K562 (cell line): Measurements from ENCODE around the gene TANK. TPM values are rescaled to one million over a fixed set of nuclear protein-coding genes. Genes with fewer than 3 reads are reported as not detected.

Experiments
- ATAC-seq: fragments of 200-7000 bp; cut with Tn5 transposase; 3 replicates; pipeline ENCODE4 v1.9.1; 2020; ENCODE audit warnings: moderate library complexity
- BruUV-seq: library from RNA; stranded (reverse); fragments of 400-500 nt; replicated peaks from 2 replicates; lab custom pipeline; 2021; lab: Mats Ljungman, UMichigan
- CTCF ChIA-PET: fragments of 300-600 bp; formaldehyde crosslinking; extraction: SDS; loops from one replicate; lab custom pipeline; 2021; ENCODE audit warnings: low intra/inter-chr PET ratio; lab: Yijun Ruan, JAX
- POLR2A ChIA-PET: fragments of 300-600, 350-650 bp; sonication (Branson Sonifier 250); formaldehyde crosslinking; extraction: SDS; loops from one replicate; lab custom pipeline; 2021; ENCODE audit warnings: antibody characterized with exemption, inconsistent platforms; lab: Yijun Ruan, JAX
- DNase-seq, 4 experiments: peaks; one replicate each; pipeline versions ENCODE4 v3.0.0 to v3.0.0-alpha.2; 2011 to 2018; ENCODE audit warnings: low spot score in 3 of 4, mixed read lengths in 3 of 4; ENCODE audit errors: extremely low read depth in 1 of 4
- FAIRE-seq: peaks from 2 replicates; lab custom pipeline; 2011; peaks lifted over from hg19 to GRCh38; lab: Jason Lieb, UNC
- H2AFZ ChIP-seq: 2 replicates; pipeline ENCODE4 v1.6.0; 2011; ENCODE audit warnings: low read depth, low read length, control low read depth, inconsistent platforms
- H3K27ac ChIP-seq: fragments of 200-600 bp; 3 replicates; pipeline ENCODE4 v1.8.0; 2011; ENCODE audit warnings: low read depth, mild to moderate bottlenecking, control low read depth, inconsistent platforms, low read length, moderate library complexity, mixed read lengths; ENCODE audit errors: extremely low read depth
- H3K27me3 ChIP-seq, 2 experiments: fragments of 300-600 bp in 1 of 2; 2 replicates in 1 of 2; 3 replicates in 1 of 2; pipeline versions ENCODE4 v1.6.0 to v1.8.0; 2011; ENCODE audit warnings: inconsistent platforms in 2 of 2, low read length in 2 of 2, mild to moderate bottlenecking in 1 of 2, mixed read lengths in 1 of 2, moderate library complexity in 1 of 2; ENCODE audit not compliant: control insufficient read depth in 2 of 2, insufficient read depth in 2 of 2
- H3K36me3 ChIP-seq: fragments of 300-600 bp; 3 replicates; pipeline ENCODE4 v1.8.0; 2011; ENCODE audit warnings: mild to moderate bottlenecking, low read length, inconsistent platforms; ENCODE audit not compliant: control insufficient read depth, insufficient read depth
- H3K4me1 ChIP-seq, 2 experiments: fragments of 200-600 bp in 1 of 2; replicated peaks in 1 of 2; 2 replicates in 1 of 2; 3 replicates in 1 of 2; pipeline versions ENCODE4 v1.5.1 to v1.8.0; 2011; ENCODE audit warnings: inconsistent platforms in 2 of 2, low read length in 2 of 2, mild to moderate bottlenecking in 1 of 2, mixed read lengths in 1 of 2, moderate library complexity in 1 of 2; ENCODE audit not compliant: control insufficient read depth in 2 of 2, insufficient read depth in 2 of 2
- H3K4me2 ChIP-seq: 2 replicates; pipeline ENCODE4 v1.6.1; 2011; ENCODE audit warnings: low read length, control low read depth, inconsistent platforms, mixed read lengths; ENCODE audit not compliant: insufficient read depth
- H3K4me3 ChIP-seq: fragments of 200-600 bp; sonication (generic), shearing (Covaris generic); 2 replicates; pipeline ENCODE4 v1.5.1; 2016; ENCODE audit warnings: control low read depth, inconsistent platforms
- H3K79me2 ChIP-seq: fragments of 200-600 bp; 3 replicates; pipeline ENCODE4 v1.8.0; 2011; ENCODE audit warnings: low read length, inconsistent platforms; ENCODE audit not compliant: control insufficient read depth, insufficient read depth
- H3K9ac ChIP-seq, 2 experiments: 2 replicates each; pipeline versions ENCODE4 v1.6.0 to v1.6.1; 2011; ENCODE audit warnings: low read depth in 2 of 2, low read length in 2 of 2, control low read depth in 1 of 2, inconsistent platforms in 1 of 2, mild to moderate bottlenecking in 1 of 2, mixed read lengths in 1 of 2; ENCODE audit not compliant: insufficient read depth in 1 of 2
- H3K9me1 ChIP-seq: one replicate; pipeline ENCODE4 v1.6.0; 2011; ENCODE audit warnings: inconsistent platforms, mild to moderate bottlenecking, low read length, moderate library complexity; ENCODE audit not compliant: control insufficient read depth, insufficient read depth
- H3K9me3 ChIP-seq: replicated peaks from 2 replicates; pipeline ENCODE4 v1.5.1; 2011; ENCODE audit warnings: low read depth, low read length, inconsistent platforms; ENCODE audit not compliant: control insufficient read depth, insufficient read depth
- H4K20me1 ChIP-seq: replicated peaks from 2 replicates; pipeline ENCODE4 v1.6.1; 2011; ENCODE audit warnings: low read length, inconsistent platforms, mixed read lengths; ENCODE audit not compliant: control insufficient read depth, insufficient read depth
- CBX8 ChIP-seq: fragments of 200-600 bp; sonication (generic); IDR thresholded peaks from 2 replicates; pipeline ENCODE4 v1.6.1; 2012; ENCODE audit warnings: borderline replicate concordance, mixed run types, low read depth, mild to moderate bottlenecking, moderate library complexity, mixed read lengths, low read length, control low read depth, inconsistent platforms; ENCODE audit not compliant: poor library complexity, severe bottlenecking; ENCODE audit errors: extremely low read depth
- FOSL1 ChIP-seq: fragments of 200-800 bp; sonication (Bioruptor generic); conservative IDR thresholded peaks from 2 replicates; pipeline ENCODE4 v1.6.1; 2016; ENCODE audit warnings: missing genetic modification characterization, missing compliant biosample characterization
- ZNF165 ChIP-seq: fragments of 250-450 bp; sonication (Bioruptor Pico); IDR thresholded peaks from 2 replicates; pipeline ENCODE4 v1.4.0; 2020; ENCODE audit warnings: borderline replicate concordance
- WGBS: fragments of 100-300 bp; shearing (Covaris generic); methylation state at CpG from one replicate; pipeline ENCODE4 v1.1.6; 2016; ENCODE audit warnings: low coverage, mixed read lengths; ENCODE audit not compliant: insufficient coverage; ENCODE audit errors: missing lambda C conversion rate; 5-methylcytosine and 5-hydroxymethylcytosine counted together
- in situ Hi-C: fragments of 300-500 bp; cut with MboI; formaldehyde crosslinking; loops from 4 replicates; pipeline ENCODE4 v1.15.0; 2018; ENCODE audit warnings: inconsistent platforms, mixed read lengths
- intact Hi-C: fragments of 100-400 bp; cut with micrococcal nuclease; formaldehyde crosslinking; loops from 2 replicates; pipeline ENCODE4 v1.14.2; 2022
- polyA plus RNA-seq, 8 experiments: library from polyadenylated mRNA; depleted of rRNA in 4 of 8; stranded (reverse) in 5 of 8; unstranded in 3 of 8; fragments of >200 nt; fragmentation: Nextera tagmentation in 2 of 8; fragmentation: Illumina TruSeq in 1 of 8; extraction: Ambion mirVana in 2 of 8; extraction: Trizol in 1 of 8; gene quantifications; 2 replicates each; pipeline versions ENCODE4 v1.2.1 to v1.2.3, GENCODE V29; 2011 to 2014; ENCODE audit warnings: inconsistent platforms in 1 of 8, missing spikeins in 1 of 8
- total RNA-seq, 7 experiments: library from RNA; depleted of rRNA in 6 of 7; stranded (reverse); fragments of >200 nt in 6 of 7; fragmentation: Illumina TruSeq in 2 of 7; extraction: Trizol in 2 of 7; gene quantifications; 2 replicates each; pipeline versions ENCODE4 v1.2.1 to v1.2.3, GENCODE V29; 2011 to 2021; ENCODE audit warnings: low replicate concordance in 1 of 7

Gene TANK
- total and polyA plus RNA-seq, 9 of the 15 experiments (the other 6 are each of a cell fraction or from before 2014, with no cell fraction given): 43.0 to 91.5 (median 54.4) TPM

GRCh38 chr2:161239326-161240109 is 79.3 kb downstream of the TANK start:
- no peak for ATAC-seq
- Histone ChIP-seq H3K4me1 (no peaks in the 10 kb centered on the region; a peak in 1 of 5 replicates), H3K9me1 (no peaks in the 10 kb centered on the region), H3K36me3 (peaks cover 18% of the 10 kb centered on the region; the same call in 2 of the 3 replicates), H3K27me3 (no peaks in the 10 kb centered on the region), H3K9ac (no peak overlapping the region), H2AFZ (no peak overlapping the region), H4K20me1 (no peaks in the 10 kb centered on the region), H3K4me3 (no peak overlapping the region), H3K4me2 (no peak overlapping the region), H3K9me3 (peaks cover 1% of the 10 kb centered on the region; the same call in 1 of the 2 replicates), H3K27ac (no peak overlapping the region), H3K79me2 (no peaks in the 10 kb centered on the region)
- no peak for DNase-seq
- in situ Hi-C loops: no loop called here
- TF ChIP-seq ZNF165 (CRISPR knock-in tag): no peak
- no peak for TF ChIP-seq CBX8
- WGBS: 84% methylated on average over 34 of the region's 47 CpGs
- CTCF ChIA-PET: no interaction called here
- BruUV-seq: no TSS peak
- no peak for FAIRE-seq
- POLR2A ChIA-PET: no interaction called here
- intact Hi-C loops: no loop called here

- Histone ChIP-seq H3K27me3 (no peaks in the 10 kb centered on the region; a peak in 1 of 5 replicates), H3K36me3 (peaks cover 5% of the 10 kb centered on the region; the same call in 1 of the 3 replicates), H3K4me1 (peaks cover 2 to 3% of the 10 kb centered on the region in 2 experiments; a peak in 2 of 5 replicates), H3K79me2 (no peaks in the 10 kb centered on the region), H3K27ac (no peak overlapping the region), H3K9me3 (0 out of 2 replicates have a peak, but pooled peaks cover 1% of the 10 kb centered on the region), H2AFZ (no peak overlapping the region), H3K9ac (no peak overlapping the region), H3K4me3 (no peak overlapping the region), H3K4me2 (no peak overlapping the region), H4K20me1 (no peaks in the 10 kb centered on the region), H3K9me1 (no peaks in the 10 kb centered on the region)
- DNase-seq (no peak), FAIRE-seq (peak; percentile 37), ATAC-seq (no peak)
- BruUV-seq: no TSS peak
- in situ Hi-C loops (no loop called here), intact Hi-C loops (no loop called here)
- TF ChIP-seq FOSL1 (tag): no peak
- ChIA-PET CTCF (no interaction called here), POLR2A (interaction anchor here (0.6 to 1.0 kb wide), 3 partner anchors 11 to 1717 kb away, joined by 3 to 6 read pairs (median 3); no protein-coding TSS in a partner anchor)
- 0% methylated on average over 1 of the region's 1 CpG for WGBS
These were observed 81.7 kb downstream of the TANK start for GRCh38 chr2:161241894-161242293.
